Retina (tissue), 1 donor: ENCODE data around the gene XCL2.
"Not testable (repeated sequence)": the region's sequence is repeated elsewhere in the genome, so short reads cannot be mapped to it uniquely, and the experiment has no call there.

Experiments used
- DNase-seq: peaks from one replicate; pipeline ENCODE4 v3.0.0-alpha.2; 2016

The XCL2 gene, protein sequence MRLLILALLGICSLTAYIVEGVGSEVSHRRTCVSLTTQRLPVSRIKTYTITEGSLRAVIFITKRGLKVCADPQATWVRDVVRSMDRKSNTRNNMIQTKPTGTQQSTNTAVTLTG

DNA sequence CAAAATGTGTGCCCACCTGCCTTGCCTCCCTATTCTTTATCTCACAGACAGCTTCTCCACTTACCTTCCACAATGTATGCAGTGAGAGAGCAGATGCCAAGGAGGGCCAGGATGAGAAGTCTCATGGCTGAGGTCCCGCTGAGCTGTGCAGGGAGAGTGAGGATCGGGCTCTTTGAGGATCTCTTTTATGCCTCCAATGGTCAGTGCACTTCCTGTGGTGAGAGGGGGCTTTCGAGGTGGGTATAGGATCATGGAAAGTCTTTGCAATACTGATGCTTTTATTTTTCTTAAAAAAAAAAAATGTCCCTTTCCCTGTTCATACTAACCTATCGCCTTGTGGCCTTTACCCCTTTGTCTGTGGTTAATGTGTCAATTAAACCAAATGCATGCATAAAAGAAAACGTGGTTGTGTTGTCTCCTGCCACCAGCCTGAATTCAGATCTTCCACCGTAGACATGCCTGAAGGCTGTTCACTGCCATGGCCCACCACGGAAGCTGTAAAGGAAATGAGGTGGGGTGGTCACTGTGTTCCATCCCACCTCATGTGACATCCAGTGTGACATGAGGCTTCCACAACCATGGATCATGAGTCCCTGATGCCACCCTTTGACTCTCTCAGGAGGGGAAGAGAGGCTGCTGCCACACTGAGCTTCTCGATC is at the start of gene XCL2:
Gene XCL2, minus strand, starts transcription at position 158 of the 659 bp plus-strand sequence. Its CDS starts 33 bp downstream, at position 125.
- DNase-seq = not testable (repeated sequence)

DNA sequence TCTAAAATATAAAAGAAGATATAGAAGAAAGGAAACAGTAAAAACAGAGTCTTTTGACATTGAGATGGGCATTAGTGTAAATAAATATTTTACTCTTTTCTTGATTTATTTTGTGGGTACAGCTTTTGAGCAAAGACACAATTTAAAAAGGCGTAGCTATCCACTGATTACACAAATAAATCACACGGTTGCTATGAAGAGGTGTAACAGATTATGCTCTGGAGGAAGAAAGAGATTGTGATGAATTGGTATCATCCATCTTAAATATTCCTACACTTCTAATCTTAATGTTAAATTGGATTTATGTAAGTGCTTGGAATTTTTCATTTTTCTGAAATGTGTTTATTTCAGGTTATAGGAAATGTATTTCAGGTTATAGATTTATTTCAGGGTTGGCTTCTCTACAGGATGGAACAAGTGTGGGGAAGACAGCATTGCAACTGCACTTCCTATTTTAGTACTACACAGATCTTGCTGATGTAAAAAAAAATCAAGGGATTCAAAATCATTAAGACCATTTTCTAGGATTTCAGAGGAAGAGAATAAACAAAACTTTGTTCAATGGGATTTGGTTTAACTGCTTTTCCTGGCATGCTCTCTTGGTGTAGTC is 47.9 kb upstream of the XCL2 start:
- DNase-seq = no peak

DNA sequence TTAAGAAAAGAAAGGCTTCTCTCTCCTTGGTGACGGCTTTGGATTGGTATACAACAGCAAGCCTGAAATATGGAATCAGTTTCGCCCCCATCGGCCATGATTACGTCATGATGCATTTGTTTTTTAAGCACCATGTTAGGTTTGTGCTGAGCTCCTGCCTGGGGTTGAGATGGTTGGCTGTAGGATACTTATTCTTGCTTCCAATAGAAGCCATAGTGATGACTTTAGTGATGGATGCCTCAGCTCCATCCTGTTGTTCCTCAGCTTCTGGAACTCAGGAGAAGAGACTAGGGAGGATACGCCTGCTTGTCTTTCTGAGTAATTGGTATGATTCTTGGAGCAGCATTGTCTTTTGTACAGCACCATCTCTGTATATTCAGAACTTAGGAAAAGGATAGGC is 47.3 kb upstream of the XCL2 start:
- no peak for DNase-seq

DNA sequence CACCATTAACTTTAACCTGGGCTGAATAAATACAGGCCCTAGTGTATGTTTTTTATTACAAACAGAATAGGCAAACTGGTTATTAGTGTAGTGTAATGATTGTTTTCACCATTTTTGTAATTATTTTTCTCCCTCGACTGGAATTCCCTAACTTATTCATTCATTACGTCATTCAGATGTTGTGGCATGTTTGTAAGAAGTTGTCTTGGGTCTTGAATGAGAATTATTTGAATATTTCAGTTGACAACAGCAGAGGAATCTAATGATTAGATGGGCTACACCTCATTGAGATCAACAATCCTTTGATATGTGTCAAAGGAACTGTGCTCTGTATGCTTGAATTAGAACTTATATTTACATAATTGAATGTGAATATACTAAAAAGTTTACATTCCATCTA is 45.4 kb upstream of the XCL2 start:
- no peak for DNase-seq

DNA sequence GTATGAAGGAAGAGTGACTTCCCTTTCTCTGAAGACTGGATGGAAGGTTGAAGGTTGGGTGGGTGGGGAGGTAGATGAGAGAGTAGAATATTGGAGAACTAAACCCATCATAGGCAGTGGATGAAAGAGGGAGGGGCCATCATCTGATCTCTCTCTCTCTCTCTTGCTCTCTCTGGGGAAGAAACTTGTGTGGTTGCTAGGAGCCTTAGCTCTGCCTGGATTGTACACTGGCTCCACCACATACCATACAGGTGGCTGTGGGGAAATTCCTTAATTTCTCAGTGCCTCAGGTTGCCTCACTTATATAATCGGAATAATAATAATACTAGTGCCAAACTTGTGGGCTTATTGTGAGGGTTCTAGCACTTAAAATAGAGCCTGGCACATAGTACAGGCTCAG is 42.1 kb upstream of the XCL2 start:
- no peak for DNase-seq

DNA sequence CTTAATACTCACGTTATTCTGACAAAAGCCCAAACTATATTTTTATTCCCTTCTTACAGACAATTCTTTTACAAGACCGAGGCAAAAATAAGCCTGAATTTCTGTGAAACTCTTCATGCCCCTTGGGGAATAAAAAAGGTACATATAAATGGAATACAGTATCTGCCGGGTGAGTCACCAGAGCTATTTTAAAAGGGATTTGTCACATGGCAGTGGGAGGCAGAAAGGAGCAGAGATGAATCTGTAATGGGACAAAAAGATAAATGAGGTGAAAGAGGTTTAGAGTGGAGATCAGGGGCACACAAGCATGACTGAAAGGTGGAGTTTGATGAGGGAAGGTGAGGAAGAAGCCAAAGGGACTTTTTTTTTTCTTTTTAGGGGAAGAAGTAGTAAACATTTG is 41.4 kb upstream of the XCL2 start:
- no peak for DNase-seq

DNA sequence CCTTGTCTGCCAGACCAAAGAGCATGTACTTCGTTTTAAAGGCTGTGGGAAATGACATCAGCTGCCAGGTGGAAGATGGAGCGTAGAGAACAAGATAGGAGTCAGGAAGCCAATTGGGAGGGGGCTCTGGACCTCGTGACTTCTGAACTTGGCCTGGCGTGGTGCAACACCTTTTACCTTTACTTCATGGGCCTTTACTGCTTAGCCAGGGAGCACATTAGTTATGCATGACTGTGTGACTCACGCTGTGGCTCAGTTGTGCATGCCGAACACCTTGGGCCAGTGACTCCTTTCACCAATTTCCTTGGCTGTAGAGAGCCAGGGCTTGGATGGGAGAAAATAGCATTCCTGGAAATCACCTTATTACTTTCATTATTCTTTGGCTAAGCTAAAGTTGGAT is 39.8 kb upstream of the XCL2 start:
- no peak for DNase-seq

DNA sequence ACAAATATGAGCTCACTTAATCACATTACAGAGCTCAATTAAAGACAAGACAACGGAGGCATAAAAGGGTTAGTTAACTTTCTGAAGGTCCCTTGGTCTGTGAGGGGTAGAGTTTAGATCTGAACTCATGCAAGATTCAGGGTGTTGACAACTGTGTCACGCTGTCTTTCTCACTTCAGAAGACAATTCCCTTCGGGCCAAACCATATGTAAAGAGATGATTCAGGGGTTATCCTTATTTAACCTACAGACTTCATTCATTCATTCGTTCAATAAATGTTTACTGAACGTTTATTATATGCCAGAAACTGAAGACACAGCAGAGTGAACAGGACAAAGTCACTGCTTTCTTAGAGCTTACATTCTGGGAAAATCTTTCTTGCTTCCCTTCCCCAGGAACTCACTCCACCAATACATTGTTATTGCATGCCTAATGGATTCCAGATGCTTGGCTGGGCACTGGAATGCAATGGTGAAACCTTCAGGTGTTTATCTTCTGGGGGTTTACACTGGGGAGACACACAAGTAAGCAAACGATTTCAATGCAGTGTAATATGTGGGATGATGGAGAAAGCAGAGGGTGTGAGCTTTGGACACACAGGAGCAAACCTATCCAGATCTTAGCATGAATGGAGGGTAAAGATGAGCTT is 39.0 kb upstream of the XCL2 start:
- DNase-seq = no peak

DNA sequence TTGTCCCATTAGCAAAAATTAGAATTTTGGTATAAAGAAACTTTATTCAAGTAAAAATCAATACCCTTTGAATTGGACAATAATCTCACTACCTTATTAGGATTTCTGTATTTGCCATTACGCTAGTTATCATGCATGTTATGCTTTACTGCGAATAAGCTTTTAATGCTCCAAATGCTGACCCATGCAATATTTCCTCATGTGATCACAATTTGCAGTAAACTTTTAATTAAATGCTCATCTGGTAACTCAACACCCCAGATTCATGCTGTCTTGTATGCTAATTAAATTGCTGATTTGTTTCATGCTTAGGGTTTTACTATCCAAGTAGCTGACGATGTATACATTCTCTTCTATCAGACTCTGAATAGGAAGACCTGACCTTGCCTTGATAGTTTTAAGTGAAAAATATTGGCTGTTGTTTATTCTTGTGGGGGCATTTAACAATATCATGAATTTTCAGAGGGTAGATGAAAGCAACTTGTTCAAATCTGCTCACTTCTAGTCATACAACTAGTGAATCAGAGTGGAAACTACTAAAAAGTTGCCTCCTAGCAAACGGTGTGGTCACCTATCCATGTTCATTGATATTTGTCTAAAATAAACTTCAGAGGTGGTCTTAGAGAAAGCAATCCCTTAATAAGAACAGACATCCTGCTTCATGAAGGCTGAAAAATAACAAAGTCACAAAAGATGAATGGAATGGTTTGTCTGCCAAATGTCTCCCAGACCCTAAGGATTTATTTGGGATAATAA is 38.2 kb upstream of the XCL2 start:
- DNase-seq = no peak

DNA sequence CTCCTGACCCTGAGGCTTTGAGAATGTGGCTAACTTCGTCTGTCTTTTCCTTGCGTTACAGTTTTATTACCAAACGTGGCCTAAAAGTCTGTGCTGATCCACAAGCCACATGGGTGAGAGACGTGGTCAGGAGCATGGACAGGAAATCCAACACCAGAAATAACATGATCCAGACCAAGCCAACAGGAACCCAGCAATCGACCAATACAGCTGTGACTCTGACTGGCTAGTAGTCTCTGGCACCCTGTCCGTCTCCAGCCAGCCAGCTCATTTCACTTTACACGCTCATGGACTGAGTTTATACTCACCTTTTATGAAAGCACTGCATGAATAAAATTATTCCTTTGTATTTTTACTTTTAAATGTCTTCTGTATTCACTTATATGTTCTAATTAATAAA is 37.2 kb upstream of the XCL2 start:
- not testable (repeated sequence) for DNase-seq

DNA sequence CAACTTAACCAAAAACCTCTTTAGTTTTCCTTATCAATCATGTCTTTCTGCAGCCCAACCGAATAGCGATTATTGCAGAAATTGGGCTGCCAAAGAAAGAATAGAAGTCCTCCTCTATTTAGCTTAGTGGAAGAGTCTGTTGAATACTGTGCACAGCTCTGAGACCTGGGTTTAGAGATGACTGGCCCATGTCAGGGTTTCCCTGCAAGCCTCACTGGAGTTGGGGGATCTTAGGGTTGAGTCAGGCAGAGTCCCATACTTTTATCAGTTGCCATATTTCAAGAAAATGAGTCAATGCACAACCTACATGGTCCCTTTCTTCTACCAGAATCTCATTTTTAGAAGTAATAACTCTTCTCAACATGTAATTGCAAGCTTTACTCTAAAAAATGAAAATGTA is 36.5 kb upstream of the XCL2 start:
- DNase-seq = not testable (repeated sequence)

DNA sequence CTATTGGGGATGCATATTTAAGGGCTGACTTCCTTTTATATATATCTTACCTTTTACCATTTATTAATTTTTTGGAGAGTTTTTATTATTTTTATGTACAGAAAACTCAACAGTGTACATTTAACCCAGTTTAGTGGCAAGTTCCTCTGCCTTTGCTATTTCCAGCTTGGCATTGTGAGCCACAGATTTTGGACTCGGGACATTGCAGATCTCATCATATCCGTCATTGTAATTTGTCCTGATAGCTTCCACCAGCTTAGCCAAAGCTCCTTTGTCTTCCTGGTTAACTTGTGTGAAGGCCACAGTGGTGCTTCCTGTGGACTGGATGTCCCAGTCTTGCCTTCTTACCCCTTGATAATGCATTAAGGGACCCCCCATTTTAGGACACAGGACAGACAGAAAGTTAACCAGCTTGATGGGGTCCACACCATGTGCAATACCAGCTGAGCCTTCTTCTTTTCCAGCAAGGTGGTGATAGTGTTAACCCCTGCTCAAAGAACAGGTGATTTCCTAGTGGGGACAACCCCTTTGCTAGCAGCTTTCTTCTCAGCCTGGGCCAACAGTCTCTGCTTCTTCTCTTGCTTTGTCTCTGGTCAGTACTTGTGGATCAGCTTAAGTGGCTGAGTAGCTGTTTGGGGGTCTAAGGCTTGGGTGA is 34.9 kb upstream of the XCL2 start:
- DNase-seq = not testable (repeated sequence)

DNA sequence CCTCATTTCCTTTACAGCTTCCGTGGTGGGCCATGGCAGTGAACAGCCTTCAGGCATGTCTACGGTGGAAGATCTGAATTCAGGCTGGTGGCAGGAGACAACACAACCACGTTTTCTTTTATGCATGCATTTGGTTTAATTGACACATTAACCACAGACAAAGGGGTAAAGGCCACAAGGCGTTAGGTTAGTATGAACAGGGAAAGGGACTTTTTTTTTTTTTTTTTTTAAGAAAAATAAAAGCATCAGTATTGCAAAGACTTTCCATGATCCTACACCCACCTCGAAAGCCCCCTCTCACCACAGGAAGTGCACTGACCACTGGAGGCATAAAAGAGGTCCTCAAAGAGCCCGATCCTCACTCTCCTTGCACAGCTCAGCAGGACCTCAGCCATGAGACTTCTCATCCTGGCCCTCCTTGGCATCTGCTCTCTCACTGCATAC is 32.5 kb upstream of the XCL2 start, which contains the start of gene XCL1:
Gene XCL1, plus strand, starts transcription at position 361 of the 444 bp plus-strand sequence. Its CDS starts 33 bp downstream, at position 394.
- not testable (repeated sequence) for DNase-seq

DNA sequence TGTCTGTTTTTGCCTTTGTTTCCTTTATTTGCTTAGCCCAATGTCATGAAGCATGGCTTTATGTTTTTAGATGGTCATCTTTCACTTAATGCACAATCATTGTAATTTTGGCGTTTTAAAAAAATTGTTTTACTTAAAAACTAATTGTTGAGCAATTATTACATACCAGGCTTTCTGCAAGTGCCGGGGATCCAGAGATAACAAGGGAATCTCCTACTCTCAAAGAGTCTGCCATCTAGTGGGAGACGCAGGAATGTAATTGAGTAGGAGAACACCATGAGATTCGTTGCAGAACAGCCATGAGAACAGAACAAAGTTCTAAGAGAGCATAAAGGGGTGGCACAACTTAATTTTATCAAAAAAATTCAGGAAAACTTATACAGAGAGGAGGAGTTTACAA is 30.4 kb upstream of the XCL2 start:
- not testable (repeated sequence) for DNase-seq

DNA sequence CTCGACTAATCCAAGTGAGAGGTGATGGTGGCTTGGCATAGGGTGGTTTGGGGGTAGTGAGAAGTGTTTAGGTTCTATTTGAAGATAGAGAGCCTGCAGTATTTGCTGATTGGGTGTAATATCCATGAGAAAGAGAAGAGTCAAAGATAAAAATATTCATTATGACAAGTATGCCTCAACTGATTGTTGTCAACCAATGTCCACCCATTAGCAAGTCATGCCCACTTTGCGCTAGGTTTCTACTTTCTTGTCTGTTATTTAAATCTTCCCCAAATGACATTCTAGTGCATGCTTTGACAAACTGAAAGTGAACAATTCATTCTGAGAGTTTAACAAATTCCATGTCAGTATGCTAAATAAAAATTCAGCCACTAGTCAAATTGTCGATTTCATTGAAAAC is 28.8 kb upstream of the XCL2 start:
- no peak for DNase-seq

DNA sequence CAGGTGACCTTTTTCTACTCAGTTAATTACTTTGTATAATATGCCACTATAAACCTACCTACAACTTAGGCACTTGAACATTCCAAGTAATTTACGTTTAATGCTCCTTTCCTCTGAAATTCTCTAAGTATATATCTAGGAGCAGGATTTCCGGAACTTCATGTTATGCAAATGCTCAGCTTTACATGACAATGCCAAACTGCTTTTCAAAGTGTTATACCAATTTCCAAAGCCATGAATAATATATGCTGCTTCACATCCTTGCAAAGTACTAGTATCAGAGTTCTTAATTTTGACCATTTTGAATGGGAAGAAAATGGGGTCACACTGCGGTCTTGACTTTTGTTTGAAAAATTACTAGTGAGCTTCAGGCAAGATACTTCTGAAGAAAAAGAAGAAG is 26.9 kb upstream of the XCL2 start:
- DNase-seq = no peak

DNA sequence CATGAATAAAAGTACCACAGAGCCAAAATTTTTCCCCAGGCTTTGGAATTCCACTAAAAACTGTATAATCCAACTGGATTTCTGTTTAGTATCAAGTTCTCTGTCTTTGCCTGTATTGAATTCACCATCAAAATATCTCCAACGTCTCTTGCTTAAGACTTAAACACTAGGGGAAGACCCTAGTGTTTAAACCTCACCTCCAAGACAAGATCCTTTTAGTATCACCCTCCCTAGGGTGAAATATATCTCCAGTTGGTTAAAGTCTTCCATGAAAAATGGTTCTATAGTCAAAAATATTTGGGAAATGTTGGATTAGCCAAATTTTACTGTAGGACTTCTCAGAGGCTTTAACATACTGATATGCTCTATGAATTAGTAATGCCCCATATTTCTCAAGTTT is 24.5 kb upstream of the XCL2 start:
- DNase-seq = no peak

DNA sequence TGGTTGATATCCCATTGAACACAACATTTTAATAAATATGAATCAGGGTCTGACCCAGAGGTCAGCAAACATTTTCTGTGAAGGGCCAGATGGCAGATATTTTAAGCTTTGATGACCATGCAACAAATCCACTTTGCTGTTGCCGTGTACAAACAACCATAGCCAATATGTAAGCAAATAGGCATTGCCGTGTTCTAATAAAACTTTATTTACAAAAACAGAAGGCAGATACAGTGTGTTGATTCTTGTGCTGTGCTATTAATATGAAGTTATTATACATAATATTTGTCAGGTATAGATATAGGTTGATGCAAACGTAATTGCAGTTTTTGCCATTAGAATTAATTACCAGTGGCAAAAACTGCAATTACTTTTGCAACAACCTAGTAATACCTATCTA is 23.8 kb upstream of the XCL2 start:
- no peak for DNase-seq

DNA sequence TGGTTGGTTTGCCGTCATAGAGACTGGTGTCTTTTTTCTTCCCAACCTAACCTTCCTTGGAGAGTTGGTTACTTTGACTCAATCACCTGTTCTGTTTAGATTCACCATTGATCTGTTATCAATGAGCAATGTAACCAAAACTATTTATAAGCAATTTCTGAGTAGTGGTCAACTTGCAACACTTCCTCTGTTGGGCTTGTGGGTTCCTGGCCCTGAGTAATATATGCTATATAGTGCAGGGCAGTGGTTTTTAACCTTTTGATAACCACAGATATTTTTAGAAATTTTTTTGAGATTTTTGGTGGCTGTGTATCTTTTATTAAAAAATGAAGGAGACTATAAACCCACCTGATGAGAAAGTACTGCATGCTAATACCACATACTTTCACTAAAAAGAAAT is 23.2 kb upstream of the XCL2 start:
- no peak for DNase-seq

DNA sequence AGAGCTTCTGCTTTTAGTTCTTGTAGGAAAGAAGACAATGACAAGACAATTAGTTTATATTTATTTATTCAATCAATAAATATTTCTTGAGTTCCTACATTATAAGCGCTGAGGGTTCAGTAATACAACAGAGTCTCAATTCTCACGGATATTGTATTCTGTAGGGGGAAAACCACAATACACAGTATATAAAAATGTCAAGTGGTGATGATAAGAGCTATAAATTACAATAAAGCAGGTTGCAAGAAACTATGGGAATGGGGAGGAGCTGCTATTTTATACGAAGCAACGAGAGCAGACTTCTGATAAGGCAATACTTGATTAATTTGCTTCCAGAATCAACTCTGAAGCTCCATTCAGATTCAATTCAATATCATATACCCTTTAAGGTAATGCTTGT is 22.0 kb upstream of the XCL2 start:
- DNase-seq = no peak

DNA sequence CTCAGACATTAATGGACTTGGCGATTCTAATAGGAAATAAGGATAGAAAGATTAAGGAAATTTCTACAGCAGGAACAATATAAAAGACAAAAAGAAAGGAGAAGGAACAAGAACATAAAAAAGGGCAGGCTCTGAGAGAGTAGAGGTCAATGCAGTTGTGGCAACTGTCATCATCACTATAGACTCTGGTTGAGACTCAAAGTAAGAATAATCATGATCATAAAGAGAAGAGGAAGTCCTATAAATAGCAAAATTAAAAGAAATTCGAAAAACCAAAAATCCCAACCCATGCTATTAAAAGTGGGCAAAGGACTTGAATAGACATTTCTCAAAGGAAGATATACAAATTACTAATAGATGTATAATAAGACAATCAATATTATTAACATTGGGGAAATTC is 18.2 kb upstream of the XCL2 start:
- DNase-seq = no peak

DNA sequence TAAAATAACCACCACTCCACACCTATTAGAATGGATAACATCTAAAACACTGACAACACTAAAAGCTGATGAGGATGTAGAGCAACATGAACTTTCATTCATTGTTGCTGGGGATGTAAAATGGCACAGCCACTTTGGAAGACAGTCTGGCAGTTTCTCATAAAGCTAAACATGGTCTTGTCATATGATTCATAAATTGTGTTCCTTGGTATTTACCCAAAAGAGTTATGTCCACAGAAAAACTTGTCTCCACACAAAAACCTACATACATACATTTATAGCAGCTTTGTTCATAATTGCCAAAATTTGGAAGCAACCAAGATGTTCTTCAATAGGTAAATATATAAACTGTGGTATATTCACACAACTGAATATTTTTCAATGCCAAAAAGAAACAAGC is 16.6 kb upstream of the XCL2 start:
- DNase-seq = no peak

DNA sequence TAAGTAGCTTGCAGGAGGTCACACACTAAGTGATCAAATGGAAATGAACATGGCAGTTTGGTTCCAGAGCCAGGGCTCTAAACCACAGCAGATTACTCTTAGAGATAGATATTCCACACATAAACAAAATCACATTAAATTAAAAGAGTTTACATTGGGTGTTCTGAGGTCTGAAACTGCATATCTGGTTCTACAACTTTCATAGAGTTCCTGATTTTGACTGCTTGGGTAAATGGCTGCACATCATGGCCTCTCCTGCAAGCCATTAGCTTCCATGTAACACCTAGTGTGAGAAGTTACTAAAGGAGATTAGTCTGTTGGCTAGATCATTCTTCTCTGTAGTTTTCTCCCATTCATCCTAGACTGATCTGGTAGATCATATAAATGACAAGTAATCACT is 12.8 kb upstream of the XCL2 start:
- DNase-seq = no peak
